Muscle layer of colon (tissue), 2 donors: Measurements from ENCODE around the gene AMIGO1.

ENCODE experiments used
- H3K27ac ChIP-seq: one replicate; pipeline ENCODE4 v1.7.0; 2013; ENCODE audit warnings: low read depth, mild to moderate bottlenecking, low read length, moderate library complexity
- H3K27me3 ChIP-seq, 2 donors: one replicate each; pipeline ENCODE4 v1.7.0; 2013; ENCODE audit warnings: low read length in 2 of 2, mild to moderate bottlenecking in 2 of 2; ENCODE audit not compliant: insufficient read depth in 2 of 2, control insufficient read depth in 1 of 2
- H3K36me3 ChIP-seq: one replicate; pipeline ENCODE4 v1.7.0; 2013; ENCODE audit warnings: mild to moderate bottlenecking, low read length; ENCODE audit not compliant: insufficient read depth
- H3K4me1 ChIP-seq: one replicate; pipeline ENCODE4 v1.7.0; 2013; ENCODE audit warnings: mild to moderate bottlenecking, low read length; ENCODE audit not compliant: insufficient read depth
- H3K4me3 ChIP-seq, 2 donors: one replicate each; pipeline ENCODE4 v1.7.0; 2013; ENCODE audit warnings: low read length in 2 of 2, low read depth in 1 of 2, mild to moderate bottlenecking in 1 of 2, moderate library complexity in 1 of 2
- H3K9ac ChIP-seq: one replicate; pipeline ENCODE4 v1.7.0; 2013; ENCODE audit warnings: low read length
- H3K9me3 ChIP-seq: one replicate; pipeline ENCODE4 v1.7.0; 2013; ENCODE audit warnings: mild to moderate bottlenecking, low read length
- donor health status: abdominal sarcoma.
- donor health status: Adenocarcinoma of cecum.

AMIGO1 gene

GRCh38 chr1:109514846-109515245 lies 5.3 kb upstream of the AMIGO1 start:
- Histone ChIP-seq H3K4me1 (peaks cover 8% of the 10 kb centered on the region), H3K9ac (no peak overlapping the region), H3K9me3 (no peaks in the 10 kb centered on the region), H3K27ac (no peak overlapping the region), H3K36me3 (no peaks in the 10 kb centered on the region), H3K27me3 (no peaks in the 10 kb centered on the region), H3K4me3 (no peak overlapping the region)

GRCh38 chr1:109513110-109513710 lies 3.7 kb upstream of the AMIGO1 start:
- H3K4me3 ChIP-seq: no peak overlapping the region
- peaks cover 17% of the 10 kb centered on the region for H3K4me1 ChIP-seq
- no peaks in the 10 kb centered on the region for H3K27me3 ChIP-seq
- no peak overlapping the region for H3K9ac ChIP-seq
- H3K36me3 ChIP-seq: no peaks in the 10 kb centered on the region
- no peak overlapping the region for H3K27ac ChIP-seq
- H3K9me3 ChIP-seq: no peaks in the 10 kb centered on the region

- peak overlapping the region; percentile 73 to 79 for H3K4me3 ChIP-seq
- H3K9me3 ChIP-seq: no peaks in the 10 kb centered on the region
- peak overlapping the region; percentile 49 for H3K27ac ChIP-seq
- peaks cover 4% of the 10 kb centered on the region for H3K36me3 ChIP-seq
- no peaks in the 10 kb centered on the region for H3K27me3 ChIP-seq
- H3K9ac ChIP-seq: peak overlapping the region; percentile 42
- peaks cover 17% of the 10 kb centered on the region for H3K4me1 ChIP-seq
Observed at GRCh38 chr1:109508873-109509175, 703 bp downstream of the AMIGO1 start.

- Histone ChIP-seq H3K9me3 (no peaks in the 10 kb centered on the region), H3K27me3 (no peaks in the 10 kb centered on the region), H3K27ac (no peak overlapping the region), H3K9ac (no peak overlapping the region), H3K36me3 (peaks cover 4% of the 10 kb centered on the region), H3K4me1 (peaks cover 17% of the 10 kb centered on the region), H3K4me3 (peak overlapping the region in 1 of 2 donors; percentile 79)
Observed at GRCh38 chr1:109508001-109508872, 1.3 kb downstream of the AMIGO1 start.

GRCh38 chr1:109504974-109505373 lies 4.6 kb downstream of the AMIGO1 start:
- no peak overlapping the region for H3K4me3 ChIP-seq
- H3K27ac ChIP-seq: no peak overlapping the region
- H3K36me3 ChIP-seq: peaks cover 4% of the 10 kb centered on the region
- H3K4me1 ChIP-seq: peaks cover 32% of the 10 kb centered on the region
- H3K9me3 ChIP-seq: no peaks in the 10 kb centered on the region
- no peak overlapping the region for H3K9ac ChIP-seq
- no peaks in the 10 kb centered on the region for H3K27me3 ChIP-seq

- Histone ChIP-seq H3K27me3 (no peaks in the 10 kb centered on the region), H3K4me1 (peaks cover 33% of the 10 kb centered on the region), H3K4me3 (no peak overlapping the region), H3K9me3 (no peaks in the 10 kb centered on the region), H3K36me3 (peaks cover 4% of the 10 kb centered on the region), H3K27ac (no peak overlapping the region), H3K9ac (no peak overlapping the region)
Observed at GRCh38 chr1:109503935-109504334, 5.6 kb downstream of the AMIGO1 start.

GRCh38 chr1:109502364-109502851 lies 7.1 kb downstream of the AMIGO1 start:
- Histone ChIP-seq H3K4me3 (no peak overlapping the region), H3K27ac (no peak overlapping the region), H3K36me3 (peaks cover 5% of the 10 kb centered on the region), H3K27me3 (no peaks in the 10 kb centered on the region), H3K9ac (no peak overlapping the region), H3K9me3 (no peaks in the 10 kb centered on the region), H3K4me1 (peaks cover 27% of the 10 kb centered on the region)

GRCh38 chr1:109501644-109502363 lies 7.7 kb downstream of the AMIGO1 start:
- H3K36me3 ChIP-seq: peaks cover 11% of the 10 kb centered on the region
- no peaks in the 10 kb centered on the region for H3K9me3 ChIP-seq
- no peak overlapping the region for H3K4me3 ChIP-seq
- no peak overlapping the region for H3K9ac ChIP-seq
- H3K27ac ChIP-seq: no peak overlapping the region
- peaks cover 27% of the 10 kb centered on the region for H3K4me1 ChIP-seq
- no peaks in the 10 kb centered on the region for H3K27me3 ChIP-seq

GRCh38 chr1:109500941-109501381 lies 8.6 kb downstream of the AMIGO1 start:
- H3K9me3 ChIP-seq: no peaks in the 10 kb centered on the region
- H3K9ac ChIP-seq: no peak overlapping the region
- H3K4me3 ChIP-seq: no peak overlapping the region
- peaks cover 20% of the 10 kb centered on the region for H3K36me3 ChIP-seq
- peaks cover 27% of the 10 kb centered on the region for H3K4me1 ChIP-seq
- no peaks in the 10 kb centered on the region for H3K27me3 ChIP-seq
- H3K27ac ChIP-seq: peak overlapping the region; percentile 35

- Histone ChIP-seq H3K36me3 (peaks cover 24% of the 10 kb centered on the region), H3K9ac (no peak overlapping the region)
Observed at GRCh38 chr1:109499661-109500536, 9.6 kb downstream of the AMIGO1 start.

GRCh38 chr1:109499081-109499480 lies 10.4 kb downstream of the AMIGO1 start:
- Histone ChIP-seq H3K27me3 (no peaks in the 10 kb centered on the region), H3K36me3 (peaks cover 24% of the 10 kb centered on the region), H3K27ac (no peak overlapping the region), H3K9me3 (no peaks in the 10 kb centered on the region), H3K4me1 (peaks cover 39% of the 10 kb centered on the region), H3K4me3 (no peak overlapping the region), H3K9ac (no peak overlapping the region)

More at GRCh38 chr1:109499661-109500536, 9.6 kb downstream of the AMIGO1 start:
- Histone ChIP-seq H3K27me3 (no peaks in the 10 kb centered on the region), H3K27ac (no peak overlapping the region), H3K9me3 (no peaks in the 10 kb centered on the region), H3K4me3 (no peak overlapping the region), H3K4me1 (peaks cover 34% of the 10 kb centered on the region)
